ENCODE data around the gene LRFN2. TPM values are rescaled to one million over a fixed set of nuclear protein-coding genes. Genes with fewer than 3 reads are reported as not detected.

Gene LRFN2
- total RNA-seq, 3 donors from 2014 or later (not counting 1 experiment from before 2014, with no cell fraction given), result 3.0 to 3.6 (median 3.5) TPM

DNA sequence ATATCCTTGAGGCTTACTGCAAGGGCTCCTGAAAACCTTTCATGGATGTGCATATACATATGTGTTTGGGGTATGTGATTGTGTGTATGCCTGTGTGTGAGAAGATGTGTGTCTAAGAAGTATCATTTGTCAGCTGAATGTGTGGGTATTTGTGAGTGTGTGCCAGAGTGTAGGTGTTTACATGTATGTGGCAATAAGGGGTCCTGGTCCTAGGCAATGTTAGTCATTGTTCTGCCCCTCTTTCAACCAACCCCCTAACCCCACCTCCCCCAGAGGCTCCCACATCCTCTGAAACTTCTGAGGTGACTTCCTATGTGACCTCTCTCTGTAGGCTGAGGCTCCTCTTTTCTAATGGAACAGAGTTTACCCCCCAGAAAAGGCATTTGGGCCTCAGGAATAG lies 186.4 kb downstream of the LRFN2 start:
- H3K27ac ChIP-seq (ENCODE audit: low read length), result no peak overlapping the region
- no peaks in the 10 kb centered on the region for H3K4me1 ChIP-seq (ENCODE audit: control insufficient read depth, insufficient read depth, low read length)
- no peaks in the 10 kb centered on the region for H3K27me3 ChIP-seq (ENCODE audit: control insufficient read depth, insufficient read depth, low read length)
- Mint-ChIP-seq H3K36me3 (no peaks in the 10 kb centered on the region), H3K9me3 (no peaks in the 10 kb centered on the region), H3K27me3 (ENCODE audit: low read depth in 2 of 2) (no peaks in the 10 kb centered on the region), H3K4me1 (peaks cover 13 to 60% of the 10 kb centered on the region in 2 donors), H3K27ac (peak overlapping the region in 1 of 2 donors; percentile 43), H3K4me3 (no peak overlapping the region)
- DNase-seq (no peak), ATAC-seq (no peak)
- no peaks in the 10 kb centered on the region for H3K36me3 ChIP-seq (ENCODE audit: control insufficient read depth, insufficient read depth, low read length)
- intact Hi-C loops (cut with micrococcal nuclease), result no loop called here
- H3K9me3 ChIP-seq (ENCODE audit: control insufficient read depth, insufficient read depth, low read length), result no peaks in the 10 kb centered on the region
- no peak for TF ChIP-seq CTCF (IDR thresholded peaks at IDR 0.05)
- H3K4me3 ChIP-seq (ENCODE audit: low read length), result no peak overlapping the region

GRCh38 chr6:40399888-40400457 lies 187.2 kb downstream of the LRFN2 start:
- Histone ChIP-seq H3K9me3 (ENCODE audit: control insufficient read depth, insufficient read depth, low read length) (no peaks in the 10 kb centered on the region), H3K27me3 (ENCODE audit: control insufficient read depth, insufficient read depth, low read length) (no peaks in the 10 kb centered on the region), H3K4me3 (ENCODE audit: low read length) (no peak overlapping the region), H3K27ac (ENCODE audit: low read length) (no peak overlapping the region), H3K4me1 (ENCODE audit: control insufficient read depth, insufficient read depth, low read length) (no peaks in the 10 kb centered on the region), H3K36me3 (ENCODE audit: control insufficient read depth, insufficient read depth, low read length) (no peaks in the 10 kb centered on the region)
- Mint-ChIP-seq H3K4me3 (no peak overlapping the region), H3K27ac (peak overlapping the region in 1 of 2 donors; percentile 27), H3K27me3 (ENCODE audit: low read depth in 2 of 2) (no peaks in the 10 kb centered on the region), H3K36me3 (no peaks in the 10 kb centered on the region), H3K9me3 (no peaks in the 10 kb centered on the region), H3K4me1 (peaks cover 8 to 52% of the 10 kb centered on the region in 2 donors)
- TF ChIP-seq CTCF (IDR thresholded peaks at IDR 0.05), result no peak
- WGBS (ENCODE audit: insufficient coverage), result 80% methylated on average over 4 of the region's 4 CpGs
- no peak for DNase-seq
- intact Hi-C loops (cut with micrococcal nuclease), result no loop called here
- no peak for ATAC-seq

DNA sequence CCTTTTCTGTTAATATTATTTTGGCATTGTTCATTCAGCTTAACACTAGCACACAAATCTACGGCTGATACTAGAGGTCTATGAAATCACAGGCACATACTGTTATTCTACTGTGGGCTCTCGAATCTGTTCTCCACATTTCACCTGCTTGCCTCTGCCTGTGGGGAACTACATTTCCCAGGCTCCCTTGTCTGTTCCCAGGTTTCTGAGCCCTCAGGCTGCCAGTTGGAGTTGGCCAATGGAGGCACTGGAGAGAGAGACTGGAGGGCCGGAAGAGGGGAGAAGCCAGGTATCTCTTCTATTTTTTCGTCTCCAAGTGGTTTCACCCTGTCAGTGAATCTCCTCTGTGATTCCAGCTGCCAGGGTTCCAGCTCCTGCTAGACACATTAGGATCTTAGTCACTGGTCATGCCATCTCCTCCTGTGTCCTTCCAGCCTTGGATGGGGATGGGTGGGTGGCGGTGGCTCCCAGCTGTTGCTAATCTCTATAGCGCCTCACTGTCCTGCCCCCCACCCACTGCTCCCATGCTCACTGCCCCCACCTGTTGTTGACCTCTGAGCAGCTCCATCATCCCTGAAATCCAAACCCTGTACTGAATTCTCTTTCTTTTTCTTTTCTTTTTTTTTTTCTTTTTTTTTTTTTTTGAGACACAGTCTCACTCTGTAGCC lies 188.2 kb downstream of the LRFN2 start:
- ATAC-seq, result no peak
- Mint-ChIP-seq H3K4me3 (no peak overlapping the region), H3K27me3 (ENCODE audit: low read depth in 2 of 2) (no peaks in the 10 kb centered on the region)

More for the DNA sequence above, 188.2 kb downstream of the LRFN2 start:
- no peak for TF ChIP-seq CTCF (IDR thresholded peaks at IDR 0.05)
- Histone ChIP-seq H3K36me3 (ENCODE audit: control insufficient read depth, insufficient read depth, low read length) (no peaks in the 10 kb centered on the region), H3K9me3 (ENCODE audit: control insufficient read depth, insufficient read depth, low read length) (no peaks in the 10 kb centered on the region), H3K27ac (ENCODE audit: low read length) (no peak overlapping the region), H3K4me3 (ENCODE audit: low read length) (no peak overlapping the region), H3K27me3 (ENCODE audit: control insufficient read depth, insufficient read depth, low read length) (no peaks in the 10 kb centered on the region), H3K4me1 (ENCODE audit: control insufficient read depth, insufficient read depth, low read length) (no peaks in the 10 kb centered on the region)
- Mint-ChIP-seq H3K27ac (no peak overlapping the region), H3K4me1 (peaks cover 6 to 46% of the 10 kb centered on the region in 2 donors), H3K36me3 (no peaks in the 10 kb centered on the region), H3K9me3 (no peaks in the 10 kb centered on the region)
- DNase-seq, result no peak
- intact Hi-C loops (cut with micrococcal nuclease), result no loop called here
- 94% methylated on average over 6 of the region's 6 CpGs for WGBS (ENCODE audit: insufficient coverage)

Data from natural killer cell (primary cell).